Measurements from ENCODE around the gene DNAJC8. TPM values are rescaled to one million over a fixed set of nuclear protein-coding genes. Genes with fewer than 3 reads are reported as not detected.

DNAJC8 gene
- total and polyA plus RNA-seq, 2 of the 4 experiments (the other 2 are of a cell fraction) = 53.6 to 81.0 TPM

DNA sequence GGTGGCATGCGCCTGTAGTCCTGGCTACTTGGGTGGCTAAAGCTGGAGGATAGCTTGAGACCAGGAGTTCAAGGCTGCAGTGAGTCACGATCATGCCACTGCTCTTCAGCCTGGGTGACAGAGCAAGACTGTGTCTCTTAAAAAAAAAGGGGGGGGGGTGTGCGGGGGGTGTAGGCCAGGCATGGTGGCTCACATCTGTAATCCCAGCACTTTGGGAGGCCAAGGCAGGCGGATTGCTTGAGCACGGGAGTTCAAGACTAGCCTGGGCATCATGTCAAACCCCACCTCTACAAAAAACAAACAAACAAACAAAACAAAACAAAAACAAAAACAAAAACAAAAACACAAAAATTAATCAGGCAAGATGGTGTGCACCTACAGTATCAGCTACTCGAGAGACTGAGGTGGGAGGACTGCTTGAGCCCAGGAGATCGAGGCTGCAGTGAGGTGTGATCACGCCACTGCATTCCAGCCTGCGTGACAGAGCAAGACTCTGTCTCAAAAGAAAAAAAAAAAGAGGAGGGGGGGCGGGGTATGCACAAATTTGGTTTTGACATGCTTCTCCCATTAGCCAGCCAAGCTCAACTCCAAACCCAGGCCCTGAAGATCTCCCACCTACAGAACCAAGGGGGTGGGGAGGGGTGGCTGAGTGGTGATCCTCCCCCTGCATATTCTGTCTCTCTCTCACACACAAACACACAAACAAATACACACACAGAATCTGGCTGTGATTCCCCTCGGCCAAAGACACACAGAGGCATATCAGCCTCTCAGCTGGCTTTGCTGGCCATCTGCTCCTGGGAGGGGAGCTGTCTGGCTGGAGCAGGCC, 59.5 kb downstream of the DNAJC8 start:
- Histone ChIP-seq H4K20me1 (ENCODE audit: insufficient read depth, low read length) (no peaks in the 10 kb centered on the region), H3K4me2 (ENCODE audit: low read depth, low read length) (no peak overlapping the region), H3K4ac (ENCODE audit: low read depth, low read length) (peak overlapping the region; percentile 53; the same call in 1 of the 2 replicates), H3K23ac (ENCODE audit: low read depth, low read length) (no peak overlapping the region), H4K5ac (ENCODE audit: low read depth, low read length) (peak overlapping the region; percentile 24; the same call in 1 of the 2 replicates), H3K18ac (ENCODE audit: low read depth, low read length) (peak overlapping the region; percentile 0; the same call in 1 of the 2 replicates), H3K9me3 (ENCODE audit: control insufficient read depth, insufficient read depth, low read length) (no peaks in the 10 kb centered on the region), H4K91ac (ENCODE audit: insufficient read depth, low read depth, low read length) (peak overlapping the region; percentile 48), H2BK5ac (ENCODE audit: low read depth, low read length, poor library complexity, severe bottlenecking) (no peak overlapping the region), H3K27ac (ENCODE audit: insufficient read depth, low read length) (no peak overlapping the region; the same call in 1 of the 2 replicates), H2BK120ac (ENCODE audit: low read depth, low read length) (peak overlapping the region; percentile 17), H4K8ac (ENCODE audit: low read depth in 2 of 2, low read length in 2 of 2) (peak overlapping the region in 1 of 2 experiments; percentile 49; a peak in 2 of 4 replicates), H3K79me1 (ENCODE audit: low read depth in 1 of 2, low read length in 2 of 2) (no peaks in the 10 kb centered on the region), H3K9ac (ENCODE audit: low read depth, low read length) (no peak overlapping the region; the same call in 1 of the 2 replicates), H3K4me3 (ENCODE audit: insufficient read depth, low read depth, low read length) (no peak overlapping the region), H2BK15ac (ENCODE audit: low read depth, low read length) (no peak overlapping the region), H3K4me1 (ENCODE audit: control insufficient read depth, insufficient read depth, low read length) (peaks cover 22% of the 10 kb centered on the region), H3K56ac (ENCODE audit: extremely low read depth, insufficient read depth, low read length) (no peak overlapping the region), H2BK20ac (ENCODE audit: low read depth, low read length) (no peak overlapping the region), H2AK9ac (replicated peaks; ENCODE audit: low read depth, low read length, poor library complexity) (no peak overlapping the region), H3K27me3 (ENCODE audit: control insufficient read depth, insufficient read depth, low read length) (no peaks in the 10 kb centered on the region), H2AFZ (replicated peaks; ENCODE audit: low read length, poor library complexity) (peak overlapping the region; percentile 90), H3K36me3 (ENCODE audit: control insufficient read depth, insufficient read depth, low read length) (no peaks in the 10 kb centered on the region), H2AK5ac (ENCODE audit: low read depth, low read length) (peak overlapping the region; percentile 47), H3K9me1 (ENCODE audit: insufficient read depth, low read length) (peaks cover 4% of the 10 kb centered on the region; the same call in 1 of the 2 replicates), H3K14ac (replicated peaks; ENCODE audit: low read depth, low read length) (no peak overlapping the region)
- intact Hi-C loops (cut with micrococcal nuclease) = no loop called here
- BruUV-seq (replicated peaks) = no TSS peak
- peak; percentile 34 for DNase-seq
- dilution Hi-C loops (cut with HindIII; ENCODE audit: low sequenced_read_pairs, unreplicated experiment) = no loop called here
- peak; percentile 78; the same call in 1 of the 2 replicates for ATAC-seq (ENCODE audit: low read depth)
- in situ Hi-C loops (cut with MboI; ENCODE audit: low sequenced_read_pairs) = no loop called here
- POLR2A ChIA-PET (ENCODE audit: unreplicated experiment) = interaction anchor here (1.0 kb wide), 1 partner anchor 13 kb away, joined by 13 read pairs; no protein-coding TSS in a partner anchor
- WGBS, 2 experiments (ENCODE audit: extremely low coverage in 2 of 2, insufficient read length in 1 of 2) = no CpG with 5 or more reads among the region's 11 CpGs
- CTCF ChIA-PET = interaction anchor here (0.7 kb wide), 1 partner anchor 492 kb away, joined by 3 read pairs; no protein-coding TSS in a partner anchor
- TF ChIP-seq NFE2L2 (IDR thresholded peaks at IDR 0.05; ENCODE audit: low read depth, low read length) (no peak), MAZ (IDR thresholded peaks at IDR 0.05; ENCODE audit: borderline replicate concordance, low read depth, low read length) (no peak), RCOR1 (IDR thresholded peaks at IDR 0.05; ENCODE audit: insufficient replicate concordance, low read length) (no peak), RFX5 (IDR thresholded peaks at IDR 0.05; ENCODE audit: low read depth, low read length) (no peak), CHD1 (IDR thresholded peaks at IDR 0.05; ENCODE audit: low read depth, low read length) (no peak), RAD21 (IDR thresholded peaks at IDR 0.05; ENCODE audit: low read length) (no peak), SMC3 (IDR thresholded peaks at IDR 0.05; ENCODE audit: low read depth, low read length) (no peak), BHLHE40 (IDR thresholded peaks at IDR 0.05; ENCODE audit: low read depth, low read length) (no peak), POLR2A (IDR thresholded peaks at IDR 0.05; ENCODE audit: low read depth, low read length) (no peak), MAFK (IDR thresholded peaks at IDR 0.05; ENCODE audit: low read depth, low read length) (no peak), MXI1 (IDR thresholded peaks at IDR 0.05; ENCODE audit: borderline replicate concordance, low read depth, low read length) (no peak)
- TF ChIP-seq, protein P1, sequence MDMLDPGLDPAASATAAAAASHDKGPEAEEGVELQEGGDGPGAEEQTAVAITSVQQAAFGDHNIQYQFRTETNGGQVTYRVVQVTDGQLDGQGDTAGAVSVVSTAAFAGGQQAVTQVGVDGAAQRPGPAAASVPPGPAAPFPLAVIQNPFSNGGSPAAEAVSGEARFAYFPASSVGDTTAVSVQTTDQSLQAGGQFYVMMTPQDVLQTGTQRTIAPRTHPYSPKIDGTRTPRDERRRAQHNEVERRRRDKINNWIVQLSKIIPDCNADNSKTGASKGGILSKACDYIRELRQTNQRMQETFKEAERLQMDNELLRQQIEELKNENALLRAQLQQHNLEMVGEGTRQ (IDR thresholded peaks at IDR 0.05; ENCODE audit: low read depth, low read length) = no peak
- TF ChIP-seq, protein P2, sequence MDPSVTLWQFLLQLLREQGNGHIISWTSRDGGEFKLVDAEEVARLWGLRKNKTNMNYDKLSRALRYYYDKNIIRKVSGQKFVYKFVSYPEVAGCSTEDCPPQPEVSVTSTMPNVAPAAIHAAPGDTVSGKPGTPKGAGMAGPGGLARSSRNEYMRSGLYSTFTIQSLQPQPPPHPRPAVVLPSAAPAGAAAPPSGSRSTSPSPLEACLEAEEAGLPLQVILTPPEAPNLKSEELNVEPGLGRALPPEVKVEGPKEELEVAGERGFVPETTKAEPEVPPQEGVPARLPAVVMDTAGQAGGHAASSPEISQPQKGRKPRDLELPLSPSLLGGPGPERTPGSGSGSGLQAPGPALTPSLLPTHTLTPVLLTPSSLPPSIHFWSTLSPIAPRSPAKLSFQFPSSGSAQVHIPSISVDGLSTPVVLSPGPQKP (IDR thresholded peaks at IDR 0.05; ENCODE audit: borderline replicate concordance, low read depth, low read length) = no peak
- TF ChIP-seq, protein P3, sequence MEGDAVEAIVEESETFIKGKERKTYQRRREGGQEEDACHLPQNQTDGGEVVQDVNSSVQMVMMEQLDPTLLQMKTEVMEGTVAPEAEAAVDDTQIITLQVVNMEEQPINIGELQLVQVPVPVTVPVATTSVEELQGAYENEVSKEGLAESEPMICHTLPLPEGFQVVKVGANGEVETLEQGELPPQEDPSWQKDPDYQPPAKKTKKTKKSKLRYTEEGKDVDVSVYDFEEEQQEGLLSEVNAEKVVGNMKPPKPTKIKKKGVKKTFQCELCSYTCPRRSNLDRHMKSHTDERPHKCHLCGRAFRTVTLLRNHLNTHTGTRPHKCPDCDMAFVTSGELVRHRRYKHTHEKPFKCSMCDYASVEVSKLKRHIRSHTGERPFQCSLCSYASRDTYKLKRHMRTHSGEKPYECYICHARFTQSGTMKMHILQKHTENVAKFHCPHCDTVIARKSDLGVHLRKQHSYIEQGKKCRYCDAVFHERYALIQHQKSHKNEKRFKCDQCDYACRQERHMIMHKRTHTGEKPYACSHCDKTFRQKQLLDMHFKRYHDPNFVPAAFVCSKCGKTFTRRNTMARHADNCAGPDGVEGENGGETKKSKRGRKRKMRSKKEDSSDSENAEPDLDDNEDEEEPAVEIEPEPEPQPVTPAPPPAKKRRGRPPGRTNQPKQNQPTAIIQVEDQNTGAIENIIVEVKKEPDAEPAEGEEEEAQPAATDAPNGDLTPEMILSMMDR (conservative IDR thresholded peaks at IDR 0.05; ENCODE audit: low read depth, low read length) = no peak
